ENCODE data around the gene EXOC4. TPM values are rescaled to one million over a fixed set of nuclear protein-coding genes. Genes with fewer than 3 reads are reported as not detected.

Gene EXOC4
- total and polyA plus RNA-seq, 2 of the 13 experiments (the other 11 are each of a cell fraction or from before 2014, with no cell fraction given), result 22.5 to 39.0 TPM

DNA sequence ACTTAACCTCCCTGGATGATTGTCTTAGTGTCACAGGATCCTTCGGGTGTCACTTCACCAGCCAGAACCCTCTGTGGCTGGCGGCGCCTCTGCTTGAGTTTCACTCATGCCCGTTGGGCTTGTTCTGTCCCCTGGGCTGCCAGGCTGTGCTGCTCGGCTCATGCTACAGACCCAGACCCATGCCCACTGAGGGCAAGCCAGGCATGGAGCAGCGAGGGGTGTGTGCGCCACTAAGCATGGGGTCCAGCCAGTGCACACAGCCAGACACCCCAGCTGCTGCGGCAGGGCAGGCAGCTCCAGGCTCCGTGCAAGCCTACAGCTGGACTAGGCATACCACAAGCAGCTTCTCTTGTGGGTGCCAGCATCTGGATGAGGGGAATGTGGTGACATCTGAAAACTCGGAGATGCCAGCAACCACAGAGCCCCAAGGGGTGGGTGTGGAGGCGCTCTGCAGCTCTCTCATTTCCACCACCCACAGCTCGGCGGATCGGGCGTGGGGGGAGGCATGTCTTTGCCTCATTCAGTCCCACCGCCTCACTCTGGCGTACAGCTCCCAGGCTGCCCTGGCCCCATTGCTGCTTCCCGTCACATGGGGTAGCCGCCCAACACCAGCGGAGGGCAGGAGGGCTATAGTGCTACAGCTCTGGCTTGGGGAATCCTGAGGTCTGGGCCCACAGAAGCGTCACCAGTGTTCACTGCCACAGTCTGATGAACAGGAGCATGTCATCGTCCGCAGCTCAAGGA, 604.7 kb downstream of the EXOC4 start:
- H3K9ac ChIP-seq (ENCODE audit: insufficient read depth, low read depth, low read length), result no peak overlapping the region
- intact Hi-C loops (cut with micrococcal nuclease; ENCODE audit: unreplicated experiment) (loop anchor here (10.0 kb wide), 1 partner anchor 567 kb away; no protein-coding TSS in a partner anchor), in situ Hi-C loops (cut with HindIII; ENCODE audit: extremely low pct_ligation_motif_present, low pct_unique_long_range_greater_than_20kb) (no loop called here)
- no peaks in the 10 kb centered on the region for H3K9me3 ChIP-seq (ENCODE audit: low read length)
- H3K4me1 ChIP-seq (ENCODE audit: insufficient read depth, low read length), result 0 out of 2 replicates have a peak, but pooled peaks cover 7% of the 10 kb centered on the region
- no TSS peak for BruUV-seq (replicated peaks)
- H2AFZ ChIP-seq (ENCODE audit: low read length), result no peak overlapping the region
- H3K27ac ChIP-seq (ENCODE audit: extremely low read length, insufficient read depth, low read length), result no peak overlapping the region
- 96% methylated on average over 10 of the region's 23 CpGs for WGBS (ENCODE audit: low lambda C conversion rate)
- POLR2A ChIA-PET, result no interaction called here
- DNase-seq (ENCODE audit: low spot score) (no peak), FAIRE-seq (no peak), ATAC-seq (no peak)
- CTCF ChIA-PET (ENCODE audit: low intra/inter-chr PET ratio, low total read pairs), result no interaction called here
- TF ChIP-seq ZFYVE20 (CRISPR knock-in tag; IDR thresholded peaks at IDR 0.05; ENCODE audit: borderline replicate concordance, low read depth) (no peak), ZNF546 (CRISPR knock-in tag; conservative IDR thresholded peaks at IDR 0.05) (no peak), PRDM15 (CRISPR knock-in tag; IDR thresholded peaks at IDR 0.05) (no peak), ZNF562 (CRISPR knock-in tag; IDR thresholded peaks at IDR 0.05; ENCODE audit: borderline replicate concordance) (no peak), GPN1 (CRISPR knock-in tag; IDR thresholded peaks at IDR 0.05; ENCODE audit: borderline replicate concordance) (no peak), XRCC5 (optimal IDR thresholded peaks at IDR 0.05; ENCODE audit: low read length) (no peak)
- TF ChIP-seq, protein P1, sequence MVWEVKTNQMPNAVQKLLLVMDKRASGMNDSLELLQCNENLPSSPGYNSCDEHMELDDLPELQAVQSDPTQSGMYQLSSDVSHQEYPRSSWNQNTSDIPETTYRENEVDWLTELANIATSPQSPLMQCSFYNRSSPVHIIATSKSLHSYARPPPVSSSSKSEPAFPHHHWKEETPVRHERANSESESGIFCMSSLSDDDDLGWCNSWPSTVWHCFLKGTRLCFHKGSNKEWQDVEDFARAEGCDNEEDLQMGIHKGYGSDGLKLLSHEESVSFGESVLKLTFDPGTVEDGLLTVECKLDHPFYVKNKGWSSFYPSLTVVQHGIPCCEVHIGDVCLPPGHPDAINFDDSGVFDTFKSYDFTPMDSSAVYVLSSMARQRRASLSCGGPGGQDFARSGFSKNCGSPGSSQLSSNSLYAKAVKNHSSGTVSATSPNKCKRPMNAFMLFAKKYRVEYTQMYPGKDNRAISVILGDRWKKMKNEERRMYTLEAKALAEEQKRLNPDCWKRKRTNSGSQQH (CRISPR knock-in tag; IDR thresholded peaks at IDR 0.05; ENCODE audit: low read depth), result no peak
- H3K27me3 ChIP-seq (ENCODE audit: control insufficient read depth in 1 of 2, insufficient read depth in 2 of 2, low read length in 2 of 2), result no peaks in the 10 kb centered on the region
- H4K20me1 ChIP-seq (ENCODE audit: insufficient read depth, low read length), result no peaks in the 10 kb centered on the region
- no peaks in the 10 kb centered on the region for H3K79me2 ChIP-seq (ENCODE audit: insufficient read depth, low read length)
- no peak overlapping the region for H3K4me3 ChIP-seq (replicated peaks in 1 of 3; ENCODE audit: insufficient read depth in 1 of 3, low read depth in 2 of 3, low read length in 3 of 3)
- no peaks in the 10 kb centered on the region for H3K36me3 ChIP-seq (replicated peaks in 1 of 2; ENCODE audit: control insufficient read depth in 1 of 2, insufficient read depth in 2 of 2, low read length in 2 of 2)
- no peak overlapping the region for H3K4me2 ChIP-seq (ENCODE audit: low read depth, low read length)

Measured in HepG2 (cell line).